ENCODE measurements around the gene CDH22. TPM values are rescaled to one million over a fixed set of nuclear protein-coding genes. Genes with fewer than 3 reads are reported as not detected.

Gene CDH22
- total RNA-seq, 2 donors from 2014 or later, result 5.8 to 5.9 TPM

GRCh38 chr20:46128310-46129151 is 179.8 kb downstream of the CDH22 start:
- intact Hi-C loops (cut with DNase I), result no loop called here
- peak; percentile 50 for DNase-seq
- peak in 1 of 2 donors; percentile 51 for ATAC-seq

GRCh38 chr20:46127396-46128010 is 180.8 kb downstream of the CDH22 start:
- intact Hi-C loops (cut with DNase I), result no loop called here
- ATAC-seq, result no peak
- no peak for DNase-seq

- no peak for DNase-seq
- no peak for ATAC-seq
- intact Hi-C loops (cut with DNase I), result no loop called here
These were observed 181.8 kb downstream of the CDH22 start for GRCh38 chr20:46126440-46127056.

Other genes starting within 250 kb of the CDH22 start
- 10 to 100 TPM; 19.6 to 21.1 TPM for gene NCOA5, start 218.5 kb downstream of the CDH22 start, total RNA-seq
- 10 to 100 TPM; 11.1 to 13.7 TPM for gene CD40, start 190.2 kb downstream of the CDH22 start, total RNA-seq
- 10 to 100 TPM; 29.5 to 36.1 TPM for gene ELMO2, start 98.1 kb upstream of the CDH22 start, total RNA-seq
- gene ZNF334, start 205.1 kb upstream of the CDH22 start, total RNA-seq, result 1 to 10 TPM in 1 of 2 donors, under 1 TPM in 1; 0.99 to 1.3 TPM
- not detected for gene OCSTAMP, start 242.2 kb upstream of the CDH22 start, total RNA-seq